ENCODE measurements around the gene DHRS3.
"Not testable (repeated sequence)": the region's sequence is repeated elsewhere in the genome, so short reads cannot be mapped to it uniquely, and the experiment has no call there.

DHRS3 gene

GRCh38 chr1:12537294-12537693, 80.7 kb downstream of the DHRS3 start:
- no peak for DNase-seq

GRCh38 chr1:12536023-12536639, 81.9 kb downstream of the DHRS3 start:
- DNase-seq, result no peak

- DNase-seq, result no peak
These were observed 85.3 kb downstream of the DHRS3 start for GRCh38 chr1:12532405-12533315.

- DNase-seq, result no peak
These were observed 86.9 kb downstream of the DHRS3 start for GRCh38 chr1:12531179-12531499.

GRCh38 chr1:12530462-12531178, 87.4 kb downstream of the DHRS3 start:
- no peak for DNase-seq

GRCh38 chr1:12529640-12530174, 88.3 kb downstream of the DHRS3 start:
- no peak for DNase-seq

- DNase-seq, result no peak
These were observed 89.8 kb downstream of the DHRS3 start for GRCh38 chr1:12528021-12528852.

GRCh38 chr1:12527564-12527963, 90.4 kb downstream of the DHRS3 start:
- no peak for DNase-seq

GRCh38 chr1:12525311-12526181, 92.5 kb downstream of the DHRS3 start:
- DNase-seq, result no peak

GRCh38 chr1:12524266-12524665, 93.7 kb downstream of the DHRS3 start:
- DNase-seq, result no peak

- not testable (repeated sequence) for DNase-seq
These were observed 95.2 kb downstream of the DHRS3 start for GRCh38 chr1:12522780-12523179.

- no peak for DNase-seq
These were observed 96.9 kb downstream of the DHRS3 start for GRCh38 chr1:12521096-12521495.

- no peak for DNase-seq
These were observed 98.2 kb downstream of the DHRS3 start for GRCh38 chr1:12519693-12520364.

- no peak for DNase-seq
These were observed 98.9 kb downstream of the DHRS3 start for GRCh38 chr1:12518931-12519692.

All from GF-D8 (cell line).